Peyer's patch (tissue), 4 donors: ENCODE data around the gene DBNL. TPM values are rescaled to one million over a fixed set of nuclear protein-coding genes. Genes with fewer than 3 reads are reported as not detected.
"Not testable (repeated sequence)": the region's sequence is repeated elsewhere in the genome, so short reads cannot be mapped to it uniquely, and the experiment has no call there.

ENCODE experiments used
- DNase-seq, 3 donors: peaks; one replicate each; pipeline ENCODE4 v3.0.0-alpha.2; 2017 to 2019
- H3K27ac ChIP-seq, 4 donors: fragments of 200-600 bp; sonication (generic); one replicate each; pipeline ENCODE4 v1.5.1; 2016 to 2019
- H3K27me3 ChIP-seq, 2 donors: fragments of 200-600 bp; sonication (generic); one replicate each; pipeline ENCODE4 v1.5.1; 2019
- H3K36me3 ChIP-seq, 3 donors: fragments of 200-600 bp; sonication (generic); one replicate each; pipeline ENCODE4 v1.5.1; 2016 to 2019
- H3K4me1 ChIP-seq, 4 donors: fragments of 200-600 bp; sonication (generic); one replicate each; pipeline ENCODE4 v1.5.1; 2016 to 2019
- H3K4me3 ChIP-seq, 4 donors: fragments of 200-600 bp; sonication (generic); 1 replicate in 3 of 4; 2 replicates in 1 of 4; pipeline ENCODE4 v1.5.1; 2016 to 2019; ENCODE audit warnings: mild to moderate bottlenecking in 1 of 4
- H3K9me3 ChIP-seq, 4 donors: fragments of 200-600 bp; sonication (generic); one replicate each; pipeline ENCODE4 v1.5.1; 2016 to 2019; ENCODE audit warnings: mild to moderate bottlenecking in 1 of 4
- POLR2A ChIP-seq, 2 donors: fragments of 450-650 bp; IDR thresholded peaks; one replicate each; pipeline ENCODE4 v1.5.1; 2017; ENCODE audit warnings: antibody characterized with exemption in 2 of 2, mild to moderate bottlenecking in 2 of 2, moderate library complexity in 2 of 2
- total RNA-seq, 4 donors: library from RNA; depleted of rRNA; stranded (reverse); fragments of >200 nt; gene quantifications; one replicate each; pipeline ENCODE4 v1.1.0, GENCODE V29; 2016
- TF ChIP-seq, protein P1 (sequence below), 6 experiments: fragments of 450-650 bp in 4 of 6; fragments of 200-600 bp in 2 of 6; sonication (generic) in 1 of 6; IDR thresholded peaks; one replicate each; pipeline ENCODE4 v1.5.1; 2017 to 2019; ENCODE audit warnings: antibody characterized with exemption in 6 of 6, mild to moderate bottlenecking in 3 of 6, moderate library complexity in 1 of 6

Gene DBNL
- total RNA-seq: 100 to 1,000 TPM; 100 to 303 (median 111) TPM

DNA sequence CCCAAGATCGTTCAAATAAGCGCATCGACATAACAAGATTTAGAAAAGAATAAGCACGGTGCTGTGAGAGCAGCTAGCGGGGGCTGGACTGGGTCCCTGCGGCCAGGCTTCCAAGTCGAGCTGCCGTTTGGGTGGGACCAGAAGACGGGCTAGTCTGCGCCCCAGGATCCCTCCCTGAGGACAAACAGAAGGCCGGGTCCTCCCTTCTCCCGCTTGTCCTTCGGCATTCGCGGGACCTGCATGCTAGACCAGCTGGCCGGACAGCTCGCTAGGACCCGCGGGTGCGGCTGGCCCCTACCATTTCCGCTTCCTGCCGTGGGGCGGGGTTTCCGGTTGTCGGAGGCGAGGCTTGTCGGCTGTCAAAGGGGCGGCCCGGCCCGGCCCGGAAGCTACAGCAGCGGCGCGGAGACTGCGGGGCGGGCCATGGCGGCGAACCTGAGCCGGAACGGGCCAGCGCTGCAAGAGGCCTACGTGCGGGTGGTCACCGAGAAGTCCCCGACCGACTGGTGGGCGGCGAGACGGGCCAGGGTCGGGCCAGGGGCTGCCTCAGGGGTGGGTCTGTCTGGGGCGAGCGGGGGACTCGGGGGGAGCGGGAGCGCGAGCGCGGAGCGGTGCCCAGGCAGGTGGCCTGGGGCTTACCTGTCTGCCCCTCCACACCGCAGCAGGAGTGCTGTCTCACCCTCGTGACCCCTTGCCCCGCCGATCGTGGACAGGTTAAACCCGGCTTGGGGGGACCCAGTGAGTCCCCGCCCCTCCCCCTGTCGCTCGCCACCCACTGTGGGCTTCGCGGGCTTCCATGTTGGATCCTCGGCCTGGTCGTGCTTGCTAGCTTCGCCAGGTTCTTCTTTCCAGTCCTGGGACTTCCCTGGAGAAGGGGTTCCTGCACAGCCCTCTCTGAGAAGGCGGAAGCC lies at the start of gene DBNL:
DBNL (plus strand) TSS at position 388 of the 911 bp plus-strand sequence; CDS start at position 424, 36 bp downstream.
- peaks cover 0 to 33% (median 14%) of the 10 kb centered on the region in 4 donors for H3K4me1 ChIP-seq

DNA sequence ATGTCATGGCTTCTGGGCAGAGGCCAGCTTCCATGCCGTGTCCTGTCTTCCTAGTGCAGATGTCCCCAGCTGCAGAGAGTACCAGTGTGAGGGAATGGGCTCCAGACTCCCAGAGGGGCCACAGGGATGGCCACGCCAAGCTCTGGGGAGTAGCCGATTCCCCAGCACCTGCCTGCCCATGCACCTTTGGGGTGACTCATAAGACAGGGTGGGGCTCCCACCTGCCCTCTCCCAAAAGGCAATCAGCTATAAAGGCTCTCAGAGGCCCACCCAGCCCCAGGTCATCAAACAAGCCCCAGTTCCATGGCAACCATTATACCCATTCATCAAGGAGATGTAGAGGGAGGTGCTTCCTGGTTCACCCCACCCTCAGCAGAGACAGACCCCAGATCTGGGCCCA lies 47.0 kb upstream of the DBNL start, which contains the start of gene SPDYE1:
SPDYE1 (plus strand) TSS at position 366 of the 400 bp plus-strand sequence. CDS start 2,053 bp downstream, outside the sequence.
- not testable (repeated sequence) for H3K4me1 ChIP-seq, H3K36me3 ChIP-seq, H3K27me3 ChIP-seq, H3K27ac ChIP-seq, H3K9me3 ChIP-seq, H3K4me3 ChIP-seq, DNase-seq

More for the DNA sequence above, at the start of gene DBNL:
- Histone ChIP-seq H3K4me3 (peak within 1 kb of the TSS; percentile 80 to 97 (median 92)), H3K9me3 (no peaks in the 10 kb centered on the region), H3K27ac (peak within 1 kb of the TSS; percentile 87 to 99 (median 95)), H3K27me3 (no peaks in the 10 kb centered on the region), H3K36me3 (peaks cover 0 to 6% (median 0%) of the 10 kb centered on the region in 3 donors)
- peak; percentile 95 to 98 (median 98) for DNase-seq
- TF ChIP-seq, protein P1, sequence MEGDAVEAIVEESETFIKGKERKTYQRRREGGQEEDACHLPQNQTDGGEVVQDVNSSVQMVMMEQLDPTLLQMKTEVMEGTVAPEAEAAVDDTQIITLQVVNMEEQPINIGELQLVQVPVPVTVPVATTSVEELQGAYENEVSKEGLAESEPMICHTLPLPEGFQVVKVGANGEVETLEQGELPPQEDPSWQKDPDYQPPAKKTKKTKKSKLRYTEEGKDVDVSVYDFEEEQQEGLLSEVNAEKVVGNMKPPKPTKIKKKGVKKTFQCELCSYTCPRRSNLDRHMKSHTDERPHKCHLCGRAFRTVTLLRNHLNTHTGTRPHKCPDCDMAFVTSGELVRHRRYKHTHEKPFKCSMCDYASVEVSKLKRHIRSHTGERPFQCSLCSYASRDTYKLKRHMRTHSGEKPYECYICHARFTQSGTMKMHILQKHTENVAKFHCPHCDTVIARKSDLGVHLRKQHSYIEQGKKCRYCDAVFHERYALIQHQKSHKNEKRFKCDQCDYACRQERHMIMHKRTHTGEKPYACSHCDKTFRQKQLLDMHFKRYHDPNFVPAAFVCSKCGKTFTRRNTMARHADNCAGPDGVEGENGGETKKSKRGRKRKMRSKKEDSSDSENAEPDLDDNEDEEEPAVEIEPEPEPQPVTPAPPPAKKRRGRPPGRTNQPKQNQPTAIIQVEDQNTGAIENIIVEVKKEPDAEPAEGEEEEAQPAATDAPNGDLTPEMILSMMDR (IDR thresholded peaks at IDR 0.05): no peak
- peak; percentile 90 to 93 for TF ChIP-seq POLR2A (IDR thresholded peaks at IDR 0.05)

DNA sequence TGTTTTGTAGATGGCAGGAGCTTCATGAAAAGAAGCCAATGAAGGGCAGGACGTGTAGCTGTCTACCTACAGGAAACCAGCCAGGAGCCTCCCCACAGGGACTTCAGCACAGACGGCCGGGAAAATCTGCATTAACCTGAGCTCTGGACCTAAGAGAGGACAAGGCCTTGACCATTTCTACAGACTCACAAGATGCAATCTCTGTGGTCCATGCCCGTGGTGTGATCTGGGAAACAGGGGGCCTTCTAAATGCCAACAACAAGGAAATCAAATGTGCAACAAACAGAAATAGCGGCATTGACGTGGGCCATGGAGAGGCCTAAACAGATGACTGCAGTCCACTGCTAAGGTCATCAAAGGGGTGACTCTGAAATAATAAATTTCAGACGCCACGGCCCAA lies 32.4 kb upstream of the DBNL start:
- not testable (repeated sequence) for DNase-seq, H3K27ac ChIP-seq, H3K27me3 ChIP-seq, H3K4me1 ChIP-seq, H3K4me3 ChIP-seq, H3K9me3 ChIP-seq
- H3K36me3 ChIP-seq: peaks cover 0 to 14% (median 0%) of the 10 kb centered on the region in 3 donors

DNA sequence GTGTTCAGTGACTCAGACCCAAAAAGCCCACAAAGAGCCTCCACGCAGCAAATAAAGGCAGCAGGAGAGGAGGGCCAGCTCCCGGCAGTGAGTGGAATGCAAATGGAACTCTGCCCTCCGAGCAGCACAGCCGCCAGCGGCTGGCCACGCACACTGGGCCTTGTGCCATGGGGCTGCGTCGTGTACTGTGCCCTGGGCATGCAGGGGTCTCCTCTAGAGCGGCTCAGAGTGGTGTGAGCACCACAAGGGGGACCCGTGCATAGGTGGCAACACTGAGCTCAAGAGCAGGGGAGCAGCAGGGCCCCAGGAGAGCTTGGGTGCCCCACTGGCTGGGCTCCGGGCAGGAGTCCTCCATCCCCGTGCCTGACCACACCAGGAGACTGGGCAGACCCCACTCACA lies 29.4 kb upstream of the DBNL start:
- H3K9me3 ChIP-seq, H3K27ac ChIP-seq, H3K4me1 ChIP-seq, H3K4me3 ChIP-seq, H3K27me3 ChIP-seq, DNase-seq: not testable (repeated sequence)
- H3K36me3 ChIP-seq: peaks cover 0 to 14% (median 0%) of the 10 kb centered on the region in 3 donors

DNA sequence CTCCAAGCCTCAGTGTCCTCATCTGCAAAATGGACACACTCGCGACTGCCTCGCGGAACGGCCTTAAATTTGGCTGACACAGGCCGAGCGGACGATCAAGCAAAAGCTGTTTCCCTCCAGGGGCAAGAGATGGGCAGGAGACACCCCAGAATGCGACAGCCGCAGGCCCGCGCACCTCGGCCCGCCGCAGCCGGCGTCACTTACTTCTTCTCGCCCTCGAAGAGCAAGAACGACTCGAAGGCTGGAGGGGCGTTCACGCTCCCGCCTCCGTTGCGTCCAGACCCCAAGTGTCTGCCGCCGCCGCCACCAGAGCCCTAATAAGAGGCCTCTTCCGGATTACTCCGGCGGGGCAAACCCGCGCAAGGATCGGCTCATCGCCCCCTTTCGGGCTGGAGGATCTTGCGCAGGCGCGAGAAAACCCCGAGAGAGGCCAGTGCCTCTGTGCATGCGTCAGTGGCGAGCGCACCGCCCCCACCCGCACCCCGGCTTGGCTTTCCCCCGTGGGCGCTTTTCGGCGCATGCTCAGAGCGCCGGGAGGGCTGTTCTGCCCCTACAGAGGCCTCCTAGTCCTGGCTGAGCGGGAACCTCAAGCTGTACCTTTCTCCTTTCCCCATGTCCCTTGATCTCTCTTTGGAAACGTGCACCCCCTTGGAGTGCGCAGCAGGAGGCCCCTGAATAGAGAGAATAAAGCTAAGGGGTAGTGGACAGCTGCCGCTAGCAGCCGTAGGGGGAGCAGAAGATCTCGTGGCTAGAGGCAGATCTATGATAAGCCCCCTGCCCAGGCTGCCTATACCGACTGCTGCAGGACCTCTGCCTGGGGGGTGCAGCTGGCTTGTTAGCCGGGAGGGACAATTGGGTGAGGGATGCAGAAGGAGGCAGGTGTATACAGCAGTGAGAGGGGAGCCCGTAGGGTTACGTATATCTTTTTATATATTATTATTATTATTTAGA lies 25.4 kb upstream of the DBNL start:
- not testable (repeated sequence) for H3K36me3 ChIP-seq, H3K27me3 ChIP-seq, H3K9me3 ChIP-seq, H3K4me1 ChIP-seq
- TF ChIP-seq, protein P1 (IDR thresholded peaks at IDR 0.05): peak; percentile 62 to 79 (median 67)
- peak; percentile 63 to 70 for TF ChIP-seq POLR2A (IDR thresholded peaks at IDR 0.05)
- peak; percentile 96 to 99 (median 96) for DNase-seq
- Histone ChIP-seq H3K4me3 (peak overlapping the region; percentile 59 to 89 (median 75)), H3K27ac (peak overlapping the region; percentile 69 to 80 (median 74))

DNA sequence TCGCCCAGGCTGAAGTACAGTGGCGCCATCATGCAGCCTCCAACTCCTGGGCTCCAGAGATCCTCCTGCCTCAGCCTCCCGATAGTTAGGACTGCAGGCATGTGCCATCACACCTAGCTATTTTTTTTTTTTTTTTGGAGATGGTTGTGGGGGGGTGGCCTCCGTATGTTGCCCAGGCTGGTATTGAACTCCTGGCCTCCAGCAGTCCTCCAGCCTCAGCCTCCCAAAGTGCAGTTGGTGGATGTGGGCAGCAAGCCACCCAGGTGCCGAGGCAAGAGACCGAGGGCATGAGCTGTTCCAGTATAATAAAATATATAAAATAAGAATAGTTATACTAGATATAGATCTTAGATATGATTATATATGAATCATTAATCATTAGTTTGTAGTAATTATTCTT lies 24.7 kb upstream of the DBNL start:
- peak overlapping the region in 2 of 4 donors; percentile 70 to 80 for H3K27ac ChIP-seq
- not testable (repeated sequence) for H3K4me1 ChIP-seq, H3K36me3 ChIP-seq, DNase-seq, H3K27me3 ChIP-seq, H3K9me3 ChIP-seq, H3K4me3 ChIP-seq

DNA sequence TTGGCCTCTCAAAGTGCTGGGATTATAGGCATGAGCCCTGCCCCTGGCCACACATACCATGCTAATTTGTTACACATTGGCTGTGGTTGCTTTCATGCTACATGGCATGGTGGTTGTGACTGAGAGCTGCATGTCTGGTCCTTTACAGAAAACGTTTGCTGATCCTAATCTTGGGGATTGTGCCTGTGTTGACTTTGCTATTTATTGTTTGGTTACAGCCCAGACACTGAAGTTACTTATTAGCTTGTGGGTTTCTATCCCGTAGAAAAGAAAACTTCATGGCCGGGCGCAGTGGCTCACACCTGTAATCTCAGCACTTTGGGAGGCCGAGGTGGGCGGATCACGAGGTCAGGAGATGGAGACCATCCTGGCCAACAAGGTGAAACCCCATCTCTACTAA lies 22.4 kb upstream of the DBNL start:
- H3K36me3 ChIP-seq, H3K9me3 ChIP-seq, H3K4me1 ChIP-seq, DNase-seq, H3K4me3 ChIP-seq, H3K27me3 ChIP-seq, H3K27ac ChIP-seq: not testable (repeated sequence)

DNA sequence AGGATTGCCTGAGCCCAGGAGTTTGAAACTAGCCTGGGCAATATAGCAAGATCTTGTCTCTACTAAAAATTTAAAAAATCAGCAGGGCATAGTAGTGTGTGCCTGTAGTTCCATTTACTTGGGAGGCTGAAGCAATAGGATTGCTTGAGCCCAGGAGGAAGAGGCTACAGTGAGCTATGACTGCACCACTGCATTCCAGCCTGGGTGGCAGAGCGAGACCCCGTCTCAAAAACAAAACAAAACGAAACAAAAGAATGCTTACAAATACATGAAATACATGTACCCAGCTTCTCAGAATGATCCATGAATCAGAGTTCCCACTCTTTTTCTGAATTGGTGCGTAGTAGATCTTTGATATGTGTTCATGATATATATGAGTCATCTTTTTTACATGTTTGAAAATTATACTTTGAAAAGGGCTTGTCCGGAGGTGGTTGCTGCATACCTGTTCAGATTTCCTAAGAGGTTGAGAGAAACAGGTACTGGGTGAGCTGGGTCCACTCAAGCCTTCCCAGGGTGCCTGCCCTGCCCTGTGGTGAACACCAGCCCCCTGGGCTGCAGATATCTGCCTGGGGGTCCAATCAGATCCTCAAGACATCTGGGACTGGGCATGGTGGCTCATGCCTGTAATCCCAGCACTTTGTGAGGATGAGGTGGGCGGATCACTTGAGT lies 21.6 kb upstream of the DBNL start:
- H3K4me1 ChIP-seq, H3K9me3 ChIP-seq, H3K4me3 ChIP-seq, DNase-seq, H3K36me3 ChIP-seq, H3K27me3 ChIP-seq, H3K27ac ChIP-seq: not testable (repeated sequence)

DNA sequence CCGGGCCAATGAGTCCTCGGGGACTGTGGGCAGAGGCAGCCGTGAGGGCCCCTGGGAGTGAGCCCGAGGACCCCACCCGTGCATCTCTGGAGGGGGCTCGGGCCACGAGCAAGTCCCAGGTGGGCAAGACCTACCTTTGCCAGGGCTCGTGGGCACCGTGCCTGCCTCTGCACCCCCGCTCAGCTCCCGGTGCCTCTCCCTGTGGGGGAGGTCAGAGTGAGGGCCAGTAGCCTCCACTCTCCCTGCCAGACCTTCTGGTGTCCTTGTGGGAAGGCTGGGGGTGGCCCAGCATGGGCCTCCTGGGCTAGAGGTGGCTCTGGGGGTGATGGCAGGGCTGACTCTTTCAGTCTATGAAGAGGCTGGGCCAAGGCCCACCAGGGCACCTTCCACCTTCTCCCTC lies 15.1 kb upstream of the DBNL start:
- peak in 1 of 3 donors; percentile 5 for DNase-seq
- H3K4me1 ChIP-seq, H3K9me3 ChIP-seq, H3K4me3 ChIP-seq, H3K36me3 ChIP-seq, H3K27me3 ChIP-seq, H3K27ac ChIP-seq: not testable (repeated sequence)

DNA sequence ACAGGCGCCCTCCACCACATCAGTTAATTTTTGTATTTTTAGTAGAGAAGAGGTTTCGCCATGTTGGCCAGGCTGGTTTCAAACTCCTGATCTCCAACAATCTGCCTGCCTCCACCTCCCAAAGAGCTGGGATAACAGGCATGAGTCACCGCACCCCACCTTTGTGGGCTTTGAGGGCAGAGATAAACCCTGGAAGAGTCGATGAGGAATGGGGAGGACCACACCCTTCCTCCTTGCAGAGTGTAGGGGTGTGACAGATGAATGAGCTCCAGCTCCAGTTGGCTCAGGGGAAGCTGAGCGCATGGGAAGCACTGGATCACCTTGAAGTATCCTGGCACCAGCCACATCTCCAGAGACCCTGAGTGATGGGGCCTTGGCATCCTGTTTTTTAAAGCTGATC lies 14.5 kb upstream of the DBNL start:
- not testable (repeated sequence) for H3K27me3 ChIP-seq, DNase-seq

DNA sequence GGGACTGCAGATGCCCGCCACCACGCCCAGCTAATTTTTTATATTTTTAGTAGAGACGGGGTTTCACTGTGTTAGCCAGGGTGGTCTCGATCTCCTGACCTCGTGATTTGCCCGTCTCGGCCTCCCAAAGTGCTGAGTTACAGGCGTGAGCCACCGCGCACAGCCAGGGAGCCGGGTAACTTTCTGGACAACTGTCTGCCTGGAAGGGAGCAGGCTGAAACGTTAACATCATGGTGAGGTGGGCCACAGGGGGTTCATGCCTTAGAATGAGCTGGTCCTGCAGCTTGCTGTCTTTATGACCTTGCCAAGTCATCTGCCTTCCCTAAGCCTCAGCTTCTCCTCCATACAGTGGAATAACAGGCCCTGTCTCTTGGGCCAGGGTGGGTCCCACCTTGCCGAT lies 13.2 kb upstream of the DBNL start:
- DNase-seq, H3K27me3 ChIP-seq, H3K9me3 ChIP-seq, H3K36me3 ChIP-seq, H3K4me3 ChIP-seq, H3K27ac ChIP-seq, H3K4me1 ChIP-seq: not testable (repeated sequence)

More for the DNA sequence above, 14.5 kb upstream of the DBNL start:
- H3K4me1 ChIP-seq, H3K9me3 ChIP-seq, H3K27ac ChIP-seq, H3K4me3 ChIP-seq, H3K36me3 ChIP-seq: not testable (repeated sequence)
